Neuron (in vitro differentiated cells): ENCODE data around the gene TMEM19.

Experiments used
- H2AFZ ChIP-seq: one replicate; pipeline ENCODE4 v1.6.1; 2013; ENCODE audit warnings: low read depth, mild to moderate bottlenecking, inconsistent platforms, low read length, moderate library complexity
- H3K27me3 ChIP-seq: one replicate; pipeline ENCODE4 v1.6.1; 2013; ENCODE audit warnings: low read length; ENCODE audit not compliant: insufficient read depth
- H3K36me3 ChIP-seq: one replicate; pipeline ENCODE4 v1.6.1; 2013; ENCODE audit warnings: low read length; ENCODE audit not compliant: insufficient read depth
- H3K4me1 ChIP-seq: one replicate; pipeline ENCODE4 v1.6.1; 2013; ENCODE audit warnings: low read length; ENCODE audit not compliant: insufficient read depth
- H3K4me3 ChIP-seq: 2 replicates; pipeline ENCODE4 v1.5.1; 2013; ENCODE audit warnings: mild to moderate bottlenecking, low read length, moderate library complexity
- H3K9me3 ChIP-seq: one replicate; pipeline ENCODE4 v1.6.1; 2013; ENCODE audit warnings: low read length

The TMEM19 gene

GRCh38 chr12:71685914-71686657, at the start of gene TMEM19:
TSS of gene TMEM19 (plus strand) at chr12:71686082. CDS start at chr12:71686681, 599 bp downstream.
- Histone ChIP-seq H2AFZ (peak within 1 kb of the TSS; percentile 82), H3K36me3 (peaks cover 2% of the 10 kb centered on the region), H3K4me1 (peaks cover 16% of the 10 kb centered on the region), H3K4me3 (peak within 1 kb of the TSS; percentile 75), H3K27me3 (no peaks in the 10 kb centered on the region), H3K9me3 (no peaks in the 10 kb centered on the region)

GRCh38 chr12:71636704-71637115, 49.2 kb upstream of the TMEM19 start:
- Histone ChIP-seq H3K27me3 (no peaks in the 10 kb centered on the region), H3K4me3 (no peak overlapping the region), H3K4me1 (no peaks in the 10 kb centered on the region), H3K9me3 (no peaks in the 10 kb centered on the region), H2AFZ (no peak overlapping the region), H3K36me3 (peaks cover 69% of the 10 kb centered on the region)

- Histone ChIP-seq H3K4me3 (no peak overlapping the region), H3K36me3 (peaks cover 67% of the 10 kb centered on the region), H3K9me3 (no peaks in the 10 kb centered on the region), H2AFZ (no peak overlapping the region), H3K27me3 (no peaks in the 10 kb centered on the region), H3K4me1 (no peaks in the 10 kb centered on the region)
Observed at GRCh38 chr12:71638499-71638898, 47.4 kb upstream of the TMEM19 start.

- Histone ChIP-seq H3K27me3 (no peaks in the 10 kb centered on the region), H3K4me1 (no peaks in the 10 kb centered on the region), H3K9me3 (no peaks in the 10 kb centered on the region)
Observed at GRCh38 chr12:71639341-71639760, 46.5 kb upstream of the TMEM19 start.

GRCh38 chr12:71640316-71640715, 45.6 kb upstream of the TMEM19 start:
- H3K4me1 ChIP-seq: no peaks in the 10 kb centered on the region
- no peaks in the 10 kb centered on the region for H3K27me3 ChIP-seq
- no peak overlapping the region for H3K4me3 ChIP-seq
- peaks cover 67% of the 10 kb centered on the region for H3K36me3 ChIP-seq
- H2AFZ ChIP-seq: no peak overlapping the region
- no peaks in the 10 kb centered on the region for H3K9me3 ChIP-seq

More at GRCh38 chr12:71639341-71639760, 46.5 kb upstream of the TMEM19 start:
- H3K36me3 ChIP-seq: peaks cover 67% of the 10 kb centered on the region
- no peak overlapping the region for H3K4me3 ChIP-seq
- no peak overlapping the region for H2AFZ ChIP-seq

GRCh38 chr12:71641390-71641789, 44.5 kb upstream of the TMEM19 start:
- Histone ChIP-seq H3K36me3 (peaks cover 60% of the 10 kb centered on the region), H2AFZ (no peak overlapping the region), H3K9me3 (no peaks in the 10 kb centered on the region), H3K27me3 (no peaks in the 10 kb centered on the region), H3K4me3 (no peak overlapping the region), H3K4me1 (no peaks in the 10 kb centered on the region)

GRCh38 chr12:71642264-71642663, 43.6 kb upstream of the TMEM19 start:
- Histone ChIP-seq H3K36me3 (peaks cover 59% of the 10 kb centered on the region), H3K4me1 (no peaks in the 10 kb centered on the region), H3K4me3 (no peak overlapping the region), H2AFZ (no peak overlapping the region), H3K9me3 (no peaks in the 10 kb centered on the region), H3K27me3 (no peaks in the 10 kb centered on the region)

GRCh38 chr12:71645268-71645667, 40.6 kb upstream of the TMEM19 start:
- Histone ChIP-seq H2AFZ (no peak overlapping the region), H3K4me3 (no peak overlapping the region), H3K4me1 (no peaks in the 10 kb centered on the region), H3K27me3 (no peaks in the 10 kb centered on the region), H3K36me3 (peaks cover 54% of the 10 kb centered on the region), H3K9me3 (peaks cover 1% of the 10 kb centered on the region)

GRCh38 chr12:71646512-71646911, 39.4 kb upstream of the TMEM19 start:
- Histone ChIP-seq H3K4me3 (no peak overlapping the region), H3K4me1 (no peaks in the 10 kb centered on the region), H3K9me3 (peaks cover 1% of the 10 kb centered on the region), H2AFZ (no peak overlapping the region), H3K36me3 (peaks cover 57% of the 10 kb centered on the region), H3K27me3 (no peaks in the 10 kb centered on the region)

- H3K36me3 ChIP-seq: peaks cover 49% of the 10 kb centered on the region
Observed at GRCh38 chr12:71648537-71648936, 37.3 kb upstream of the TMEM19 start.

GRCh38 chr12:71649401-71649800, 36.5 kb upstream of the TMEM19 start:
- Histone ChIP-seq H3K27me3 (no peaks in the 10 kb centered on the region), H3K36me3 (peaks cover 46% of the 10 kb centered on the region), H3K9me3 (peaks cover 16% of the 10 kb centered on the region), H3K4me1 (no peaks in the 10 kb centered on the region), H2AFZ (no peak overlapping the region), H3K4me3 (no peak overlapping the region)

More at GRCh38 chr12:71648537-71648936, 37.3 kb upstream of the TMEM19 start:
- Histone ChIP-seq H3K4me3 (no peak overlapping the region), H3K9me3 (peaks cover 8% of the 10 kb centered on the region), H3K27me3 (no peaks in the 10 kb centered on the region), H2AFZ (no peak overlapping the region), H3K4me1 (no peaks in the 10 kb centered on the region)

- H3K4me1 ChIP-seq: no peaks in the 10 kb centered on the region
- no peak overlapping the region for H3K4me3 ChIP-seq
- no peak overlapping the region for H2AFZ ChIP-seq
- H3K36me3 ChIP-seq: peaks cover 60% of the 10 kb centered on the region
- H3K9me3 ChIP-seq: peaks cover 24% of the 10 kb centered on the region
- H3K27me3 ChIP-seq: no peaks in the 10 kb centered on the region
Observed at GRCh38 chr12:71652656-71653055, 33.2 kb upstream of the TMEM19 start.

- Histone ChIP-seq H3K4me1 (no peaks in the 10 kb centered on the region), H2AFZ (no peak overlapping the region), H3K36me3 (peaks cover 64% of the 10 kb centered on the region), H3K4me3 (no peak overlapping the region), H3K27me3 (no peaks in the 10 kb centered on the region), H3K9me3 (peaks cover 24% of the 10 kb centered on the region)
Observed at GRCh38 chr12:71653137-71653536, 32.7 kb upstream of the TMEM19 start.

- Histone ChIP-seq H3K4me1 (no peaks in the 10 kb centered on the region), H3K4me3 (no peak overlapping the region), H2AFZ (no peak overlapping the region), H3K27me3 (no peaks in the 10 kb centered on the region), H3K9me3 (peaks cover 24% of the 10 kb centered on the region), H3K36me3 (peaks cover 72% of the 10 kb centered on the region)
Observed at GRCh38 chr12:71654200-71654599, 31.7 kb upstream of the TMEM19 start.
